SJSA1 (cell line): Measurements from ENCODE around the gene AGAP2. TPM values are rescaled to one million over a fixed set of nuclear protein-coding genes. Genes with fewer than 3 reads are reported as not detected.
A peak's percentile ranks its signal among the peaks of the same experiment; 100 is the strongest.

Source experiments
- DNase-seq, 2 experiments: peaks; one replicate each; pipeline ENCODE4 v3.0.0-alpha.2; 2015 to 2020; ENCODE audit warnings: low spot score in 2 of 2, low read depth in 1 of 2
- H3K27ac ChIP-seq: fragments of 250-450 bp; sonication (Bioruptor Pico); 2 replicates; pipeline ENCODE4 v1.5.1; 2020; ENCODE audit warnings: mild to moderate bottlenecking, moderate library complexity
- H3K27me3 ChIP-seq: fragments of 250-450 bp; sonication (Bioruptor Pico); replicated peaks from 2 replicates; pipeline ENCODE4 v1.5.1; 2020; ENCODE audit warnings: mild to moderate bottlenecking, moderate library complexity
- H3K36me3 ChIP-seq: fragments of 250-450 bp; sonication (Bioruptor Pico); 2 replicates; pipeline ENCODE4 v1.5.1; 2020; ENCODE audit warnings: mild to moderate bottlenecking
- H3K4me1 ChIP-seq: fragments of 250-450 bp; sonication (Bioruptor Pico); replicated peaks from 2 replicates; pipeline ENCODE4 v1.6.1; 2021; ENCODE audit warnings: mild to moderate bottlenecking
- H3K4me3 ChIP-seq: fragments of 250-450 bp; sonication (Bioruptor Pico); 2 replicates; pipeline ENCODE4 v1.5.1; 2020; ENCODE audit warnings: mild to moderate bottlenecking
- H3K9me3 ChIP-seq: fragments of 250-450 bp; sonication (Bioruptor Pico); replicated peaks from 2 replicates; pipeline ENCODE4 v1.5.1; 2020; ENCODE audit warnings: mild to moderate bottlenecking
- total RNA-seq: library from RNA; depleted of rRNA; stranded (reverse); fragments of >200 nt; shearing (Covaris generic); gene quantifications from 2 replicates; pipeline ENCODE4 v1.2.3, GENCODE V29; 2014

The AGAP2 gene
- total RNA-seq, 1 experiment from 2014 or later: 0.89 TPM

DNA sequence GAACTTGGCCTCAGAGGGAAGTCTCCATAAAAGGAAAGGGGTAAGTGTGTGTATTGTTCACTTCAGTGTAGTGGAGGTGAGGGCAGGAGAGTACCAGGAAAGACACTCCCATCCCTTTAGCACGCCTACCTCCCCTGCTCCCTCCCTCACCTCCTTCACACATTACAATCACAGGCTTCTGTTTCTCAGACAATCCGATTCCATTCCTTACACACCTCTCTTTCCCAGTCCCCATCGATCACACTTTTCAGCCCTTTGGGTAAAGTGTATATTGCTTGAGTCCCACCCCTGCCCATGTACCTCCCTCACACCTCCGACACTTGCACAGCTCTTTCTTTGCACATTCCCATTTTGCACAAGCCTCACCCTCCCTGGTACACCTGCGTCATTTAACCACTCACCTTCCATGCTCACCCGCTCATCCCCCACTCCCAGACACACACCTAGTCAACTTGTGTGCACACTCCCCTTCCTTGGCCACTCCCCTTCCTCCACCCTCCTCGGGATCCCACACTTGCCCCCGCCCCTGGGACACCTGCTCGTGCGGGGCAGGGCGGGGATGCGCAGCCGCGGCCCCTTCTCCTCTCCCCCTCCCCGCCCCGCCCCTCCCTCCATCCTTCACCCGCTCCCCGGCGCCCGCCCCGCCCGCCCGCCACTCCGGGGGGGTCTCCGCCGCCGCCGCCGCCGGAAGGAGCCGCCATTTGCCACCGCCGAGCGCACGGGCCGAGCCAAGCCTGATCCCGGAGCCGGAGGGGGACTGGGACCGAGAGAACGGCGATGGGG, 16.1 kb upstream of the AGAP2 start, which contains the start of gene MARCHF9:
MARCHF9 (plus strand) TSS at position 693 of the 783 bp plus-strand sequence. CDS start 426 bp downstream, outside the sequence.
- Histone ChIP-seq H3K4me3 (peak within 1 kb of the TSS; percentile 41), H3K4me1 (peaks cover 41% of the 10 kb centered on the region), H3K27me3 (peaks cover 28% of the 10 kb centered on the region), H3K36me3 (peaks cover 37% of the 10 kb centered on the region), H3K9me3 (no peaks in the 10 kb centered on the region), H3K27ac (no peak within 1 kb of the TSS)
- DNase-seq: peak; percentile 91 to 99

DNA sequence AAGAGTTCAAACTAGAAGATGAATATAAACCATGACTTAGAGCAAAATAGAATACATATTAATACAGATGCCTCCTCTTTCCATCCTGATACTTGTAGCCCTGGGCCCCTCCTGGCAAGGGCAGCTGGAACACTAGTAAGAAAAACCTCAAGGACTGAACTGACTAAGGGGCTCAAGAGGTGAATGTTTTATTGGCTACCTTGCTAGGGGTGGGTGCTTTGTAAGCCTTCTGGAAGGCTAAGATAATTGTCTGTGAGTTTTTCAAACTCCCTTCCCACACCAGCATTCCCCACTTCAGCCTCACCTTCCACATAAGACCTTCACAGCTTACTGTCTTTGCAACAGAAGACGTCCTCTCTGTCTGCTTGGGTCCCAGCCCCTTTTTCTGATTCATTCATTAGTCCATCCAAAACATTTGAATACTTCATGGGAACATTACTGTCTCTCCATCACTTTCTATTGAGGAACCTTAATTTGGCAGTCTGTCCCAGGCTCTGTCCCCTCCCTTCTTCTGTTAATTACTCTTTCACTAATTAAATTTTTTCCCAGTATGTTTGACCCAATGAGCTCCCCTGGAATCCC, 15.3 kb upstream of the AGAP2 start:
- peaks cover 41% of the 10 kb centered on the region for H3K4me1 ChIP-seq
- H3K9me3 ChIP-seq: no peaks in the 10 kb centered on the region
- H3K27ac ChIP-seq: no peak overlapping the region
- no peak overlapping the region for H3K4me3 ChIP-seq
- DNase-seq: no peak
- H3K36me3 ChIP-seq: peaks cover 41% of the 10 kb centered on the region
- H3K27me3 ChIP-seq: peaks cover 26% of the 10 kb centered on the region

DNA sequence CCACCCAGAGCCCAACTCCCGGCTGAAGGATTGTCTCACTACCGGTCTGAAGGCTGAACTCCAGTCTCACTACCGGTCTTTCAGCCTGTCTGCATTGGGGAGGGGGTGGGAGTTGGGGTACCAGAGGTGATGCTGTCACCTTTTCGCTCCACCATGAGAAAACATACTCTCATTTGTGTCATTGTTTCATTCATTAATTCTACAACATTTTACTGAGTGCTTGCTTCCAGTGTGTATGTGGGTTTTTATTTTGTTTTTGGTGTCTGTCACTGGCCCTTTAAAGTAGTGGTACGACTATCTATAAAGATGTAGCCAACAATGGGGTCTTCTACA, 14.1 kb upstream of the AGAP2 start:
- DNase-seq: no peak
- peak overlapping the region; percentile 27 for H3K27ac ChIP-seq
- peaks cover 42% of the 10 kb centered on the region for H3K36me3 ChIP-seq
- H3K9me3 ChIP-seq: no peaks in the 10 kb centered on the region
- H3K4me3 ChIP-seq: peak overlapping the region; percentile 59
- H3K4me1 ChIP-seq: peaks cover 41% of the 10 kb centered on the region
- peaks cover 26% of the 10 kb centered on the region for H3K27me3 ChIP-seq

DNA sequence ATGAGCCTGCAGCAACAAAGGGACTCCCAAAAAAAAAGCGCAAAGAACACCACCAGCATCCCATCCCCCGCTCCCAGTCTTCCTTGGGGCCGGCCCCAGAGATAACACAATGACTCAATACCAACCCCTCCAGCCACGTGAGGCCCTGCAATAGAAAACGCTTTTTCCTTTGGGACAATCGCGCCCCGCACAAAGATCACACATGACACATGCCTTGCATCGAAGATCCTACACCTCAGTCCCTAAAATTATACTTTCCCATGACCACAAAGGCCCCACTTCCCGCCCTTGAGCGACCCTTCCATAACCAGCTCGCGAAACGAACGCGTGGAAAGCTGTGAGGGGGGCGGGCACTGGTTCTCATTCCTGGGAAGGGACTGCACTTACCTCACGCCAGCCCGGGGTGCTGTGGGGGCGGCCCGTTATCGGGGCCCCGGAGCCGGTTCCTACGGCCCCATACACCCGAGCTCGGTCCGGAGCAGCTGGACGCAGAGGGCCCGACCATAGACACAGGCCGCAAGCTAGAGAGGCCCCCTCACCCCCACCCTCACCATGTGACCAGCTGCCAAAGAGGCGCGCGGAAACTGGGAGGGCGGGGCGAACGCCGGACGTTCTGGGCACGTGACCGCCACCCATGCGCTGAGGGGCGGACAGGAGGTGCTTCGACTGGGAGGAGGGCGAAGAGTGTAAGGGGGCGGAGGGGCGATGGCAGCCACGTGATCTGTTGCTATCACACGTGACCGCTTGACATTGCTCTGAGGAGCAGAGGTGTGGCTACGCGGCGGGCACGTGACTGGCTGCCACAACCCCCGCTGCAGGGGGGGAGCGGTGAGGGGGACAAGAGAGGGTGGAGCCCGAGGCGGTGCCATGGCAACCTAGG, 13.5 kb upstream of the AGAP2 start, which contains the start of gene CDK4:
CDK4 (minus strand) TSS at position 523 of the 880 bp plus-strand sequence. CDS start 593 bp downstream, outside the sequence.
- no peaks in the 10 kb centered on the region for H3K9me3 ChIP-seq
- H3K27ac ChIP-seq: peak within 1 kb of the TSS; percentile 90
- H3K4me3 ChIP-seq: peak within 1 kb of the TSS; percentile 59
- peaks cover 48% of the 10 kb centered on the region for H3K36me3 ChIP-seq
- H3K4me1 ChIP-seq: peaks cover 41% of the 10 kb centered on the region
- DNase-seq: peak; percentile 100
- peaks cover 26% of the 10 kb centered on the region for H3K27me3 ChIP-seq

DNA sequence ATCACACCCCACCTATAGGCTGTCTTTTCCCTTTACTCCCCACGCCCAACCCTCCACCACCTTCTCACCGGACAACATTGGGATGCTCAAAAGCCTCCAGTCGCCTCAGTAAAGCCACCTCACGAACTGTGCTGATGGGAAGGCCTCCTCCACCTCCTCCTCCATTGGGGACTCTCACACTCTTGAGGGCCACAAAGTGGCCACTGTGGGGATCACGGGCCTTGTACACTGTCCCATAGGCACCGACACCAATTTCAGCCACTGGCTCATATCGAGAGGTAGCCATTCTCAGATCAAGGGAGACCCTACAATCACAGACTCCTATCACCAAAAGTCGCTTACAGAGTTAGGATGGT, 12.9 kb upstream of the AGAP2 start:
- H3K36me3 ChIP-seq: peaks cover 54% of the 10 kb centered on the region
- H3K4me3 ChIP-seq: peak overlapping the region; percentile 59
- DNase-seq: peak in 1 of 2 experiments; percentile 95
- H3K4me1 ChIP-seq: peaks cover 42% of the 10 kb centered on the region
- peaks cover 23% of the 10 kb centered on the region for H3K27me3 ChIP-seq
- H3K9me3 ChIP-seq: no peaks in the 10 kb centered on the region
- peak overlapping the region; percentile 90 for H3K27ac ChIP-seq

DNA sequence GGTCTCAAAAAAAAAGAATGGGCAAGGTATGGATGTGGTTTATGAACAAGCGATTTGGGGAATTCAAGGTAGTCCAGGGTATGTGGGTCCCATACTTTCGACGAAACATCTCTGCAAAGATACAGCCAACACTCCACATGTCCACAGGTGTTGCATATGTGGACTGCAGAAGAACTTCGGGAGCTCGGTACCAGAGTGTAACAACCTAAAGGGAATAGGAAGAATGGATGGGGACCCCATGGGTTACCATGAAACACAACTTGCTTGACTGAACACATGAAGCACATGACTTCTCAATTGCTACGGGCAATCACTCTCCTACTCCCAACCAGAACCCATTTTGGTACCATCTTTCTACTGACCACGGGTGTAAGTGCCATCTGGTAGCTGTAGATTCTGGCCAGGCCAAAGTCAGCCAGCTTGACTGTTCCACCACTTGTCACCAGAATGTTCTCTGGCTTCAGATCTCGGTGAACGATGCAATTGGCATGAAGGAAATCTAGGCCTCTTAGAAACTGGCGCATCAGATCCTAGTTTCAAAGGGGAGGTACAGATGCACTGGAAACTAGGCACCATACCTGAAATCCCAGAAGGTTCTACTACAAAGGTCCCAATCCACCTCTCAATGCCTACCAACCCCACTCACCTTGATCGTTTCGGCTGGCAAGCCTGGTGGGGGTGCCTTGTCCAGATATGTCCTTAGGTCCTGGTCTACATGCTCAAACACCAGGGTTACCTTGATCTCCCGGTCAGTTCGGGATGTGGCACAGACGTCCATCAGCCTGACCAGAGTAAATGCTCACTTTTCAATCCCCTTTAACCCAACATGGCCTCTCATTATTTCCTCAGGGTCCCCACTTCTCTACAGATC, 12.3 kb upstream of the AGAP2 start:
- peak; percentile 74 to 95 for DNase-seq
- Histone ChIP-seq H3K4me1 (peaks cover 44% of the 10 kb centered on the region), H3K9me3 (no peaks in the 10 kb centered on the region), H3K4me3 (peak overlapping the region; percentile 59), H3K27me3 (peaks cover 17% of the 10 kb centered on the region), H3K36me3 (peaks cover 60% of the 10 kb centered on the region), H3K27ac (peak overlapping the region; percentile 90)

DNA sequence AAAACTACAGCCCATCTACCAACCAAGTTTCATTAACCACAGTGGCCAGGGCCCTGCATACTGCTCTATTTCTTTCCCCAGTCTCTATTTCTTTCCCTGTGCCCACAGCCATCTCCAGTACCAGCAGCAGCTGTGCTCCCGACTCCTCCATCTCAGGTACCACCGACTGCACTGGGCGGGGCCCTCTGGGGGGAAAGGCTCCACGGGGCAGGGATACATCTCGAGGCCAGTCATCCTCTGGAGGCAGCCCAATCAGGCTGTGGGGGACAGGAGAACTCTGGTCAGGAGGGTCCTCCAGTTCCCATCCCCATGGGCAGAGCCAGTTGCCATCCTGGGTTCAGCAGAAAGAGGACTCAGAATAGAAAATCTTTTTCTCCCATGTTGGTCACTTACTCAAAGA, 10.5 kb upstream of the AGAP2 start:
- peak in 1 of 2 experiments; percentile 96 for DNase-seq
- no peak overlapping the region for H3K4me3 ChIP-seq
- peaks cover 48% of the 10 kb centered on the region for H3K4me1 ChIP-seq
- peaks cover 69% of the 10 kb centered on the region for H3K36me3 ChIP-seq
- H3K27ac ChIP-seq: no peak overlapping the region
- peaks cover 11% of the 10 kb centered on the region for H3K27me3 ChIP-seq
- H3K9me3 ChIP-seq: no peaks in the 10 kb centered on the region

DNA sequence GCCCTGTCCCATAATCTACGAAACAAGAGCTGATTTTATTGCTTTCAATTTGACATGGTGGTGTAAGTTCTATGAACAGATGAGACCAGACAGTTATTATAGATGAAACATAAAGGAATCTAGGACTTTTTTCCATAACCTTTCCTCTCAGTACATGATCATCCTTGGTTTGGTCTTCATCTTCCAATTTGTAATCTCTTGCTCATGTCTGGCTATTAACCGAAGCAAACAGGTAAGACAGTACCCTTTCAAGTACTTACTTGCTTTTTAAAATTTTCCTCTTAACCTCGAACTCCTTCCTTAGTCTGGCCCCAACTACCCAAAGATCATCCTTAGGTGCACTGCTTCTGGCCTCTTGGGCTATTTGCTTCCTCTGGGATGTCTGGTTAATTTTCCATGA, 7.5 kb upstream of the AGAP2 start:
- Histone ChIP-seq H3K36me3 (peaks cover 60% of the 10 kb centered on the region), H3K4me3 (no peak overlapping the region; the same call in 1 of the 2 replicates), H3K9me3 (no peaks in the 10 kb centered on the region), H3K4me1 (peaks cover 30% of the 10 kb centered on the region), H3K27ac (no peak overlapping the region), H3K27me3 (peaks cover 31% of the 10 kb centered on the region)
- no peak for DNase-seq

DNA sequence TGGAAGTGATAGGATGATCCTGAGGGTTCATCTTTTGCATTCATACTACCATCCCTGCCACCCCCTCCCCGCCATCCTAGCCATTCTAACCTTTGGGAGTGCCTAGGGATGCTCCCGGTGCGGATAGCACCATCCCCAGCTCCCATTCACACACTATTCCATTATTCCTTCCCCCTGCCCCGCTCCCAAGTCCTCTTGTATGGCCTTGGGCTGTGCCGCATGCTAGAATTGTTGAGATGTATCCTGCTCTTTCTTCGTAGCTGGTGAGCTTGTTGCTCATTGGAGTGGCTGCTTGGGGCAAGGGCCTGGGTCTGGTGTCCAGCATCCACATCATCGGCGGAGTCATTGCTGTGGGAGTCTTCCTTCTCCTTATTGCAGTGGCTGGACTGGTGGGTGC, 6.9 kb upstream of the AGAP2 start:
- peaks cover 24% of the 10 kb centered on the region for H3K4me1 ChIP-seq
- peak overlapping the region; percentile 88 for H3K27ac ChIP-seq
- H3K4me3 ChIP-seq: peak overlapping the region; percentile 50
- no peak for DNase-seq
- no peaks in the 10 kb centered on the region for H3K9me3 ChIP-seq
- peaks cover 54% of the 10 kb centered on the region for H3K36me3 ChIP-seq
- peaks cover 36% of the 10 kb centered on the region for H3K27me3 ChIP-seq

DNA sequence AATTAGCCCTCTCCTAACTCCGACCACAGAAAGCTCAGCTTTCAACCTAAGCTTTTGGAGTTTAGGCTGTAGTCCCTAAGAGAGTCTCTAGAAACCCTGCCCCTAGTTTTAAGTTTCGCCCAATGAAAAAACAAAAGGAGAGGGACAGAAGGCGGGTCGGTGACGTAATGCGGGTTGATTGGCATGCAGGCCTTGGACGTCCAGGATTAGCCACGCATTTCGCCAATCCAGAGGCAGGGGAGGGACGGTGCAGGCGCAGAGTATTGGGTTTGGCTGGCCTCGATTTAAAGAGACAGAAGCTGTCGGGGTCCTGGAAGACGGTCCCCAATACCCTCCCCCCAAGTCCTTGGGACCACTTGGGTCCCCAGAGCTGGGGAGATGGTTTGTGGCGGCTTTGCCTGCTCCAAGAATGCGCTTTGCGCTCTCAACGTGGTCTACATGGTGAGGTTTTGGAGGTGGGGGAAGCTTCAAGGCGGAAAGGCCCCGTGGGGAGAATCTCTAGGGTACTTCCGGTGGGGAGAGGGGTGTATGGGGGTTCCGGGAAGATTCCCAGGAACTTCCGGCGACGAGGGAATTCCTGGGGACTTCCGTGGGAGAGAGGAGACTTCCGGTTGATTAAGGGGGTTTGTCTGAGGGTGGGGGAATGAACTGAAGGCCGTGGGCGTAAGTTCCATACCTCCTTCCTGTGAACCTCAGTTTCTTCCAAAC, 6.4 kb upstream of the AGAP2 start, which contains the start of gene TSPAN31:
TSPAN31 (plus strand) TSS at position 263 of the 708 bp plus-strand sequence; CDS start at position 379, 116 bp downstream.
- Histone ChIP-seq H3K27ac (peak within 1 kb of the TSS; percentile 88), H3K9me3 (no peaks in the 10 kb centered on the region), H3K4me1 (peaks cover 24% of the 10 kb centered on the region), H3K36me3 (peaks cover 50% of the 10 kb centered on the region), H3K4me3 (peak within 1 kb of the TSS; percentile 50), H3K27me3 (peaks cover 42% of the 10 kb centered on the region)
- DNase-seq: peak in 1 of 2 experiments; percentile 100

DNA sequence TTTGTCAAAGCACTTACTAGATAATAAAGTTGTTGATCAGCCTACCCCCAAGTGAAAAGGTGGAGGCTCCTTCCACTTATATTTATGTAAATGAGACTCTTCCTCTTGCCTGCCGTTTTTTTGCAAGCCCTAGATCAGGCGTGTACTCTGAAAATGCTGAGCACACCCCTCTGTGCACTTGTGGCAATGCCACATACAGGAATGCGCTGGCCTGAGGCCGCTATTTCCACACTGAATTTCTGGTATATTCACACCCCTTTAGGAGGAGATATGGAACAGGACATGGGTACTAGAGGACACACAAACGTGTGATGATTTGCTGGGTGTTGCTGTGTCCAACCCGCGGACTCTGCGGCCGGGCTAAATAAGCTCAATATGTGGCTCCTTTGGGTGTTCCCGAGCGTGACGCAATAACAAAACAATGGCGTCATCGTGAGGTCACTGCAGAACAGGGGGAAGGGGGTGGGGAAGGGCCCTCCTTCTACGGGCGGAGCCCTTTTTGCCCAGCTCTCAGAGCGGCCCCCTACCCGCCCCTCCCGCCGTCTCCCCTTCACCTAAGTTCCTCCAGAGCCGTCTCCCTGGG, 5.7 kb upstream of the AGAP2 start:
- DNase-seq: no peak
- H3K27me3 ChIP-seq: peaks cover 48% of the 10 kb centered on the region
- H3K4me3 ChIP-seq: peak overlapping the region; percentile 50
- H3K9me3 ChIP-seq: no peaks in the 10 kb centered on the region
- H3K36me3 ChIP-seq: peaks cover 44% of the 10 kb centered on the region
- peak overlapping the region; percentile 88 for H3K27ac ChIP-seq
- peaks cover 24% of the 10 kb centered on the region for H3K4me1 ChIP-seq

DNA sequence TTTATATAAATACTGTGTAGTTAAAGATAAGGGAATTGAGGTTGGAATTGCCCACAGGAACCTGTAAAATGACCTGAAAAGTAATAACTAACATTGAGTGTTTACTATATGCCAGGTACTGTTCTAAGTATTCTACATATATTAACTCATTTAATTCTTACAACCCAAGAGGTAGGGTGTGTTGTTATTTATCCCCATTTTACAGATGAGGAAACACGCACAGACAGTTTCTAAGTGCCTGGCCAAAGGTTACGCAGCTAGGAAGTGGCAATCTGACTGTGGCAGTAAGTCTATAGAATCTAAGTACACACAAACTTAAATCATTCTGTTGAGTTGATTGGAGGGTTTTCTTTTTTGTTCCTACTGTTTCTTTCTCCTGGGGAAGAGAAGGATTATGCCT, 5.2 kb upstream of the AGAP2 start:
- Histone ChIP-seq H3K27me3 (peaks cover 54% of the 10 kb centered on the region), H3K36me3 (peaks cover 39% of the 10 kb centered on the region), H3K27ac (no peak overlapping the region), H3K4me1 (peaks cover 24% of the 10 kb centered on the region), H3K9me3 (no peaks in the 10 kb centered on the region), H3K4me3 (peak overlapping the region; percentile 50)
- peak in 1 of 2 experiments; percentile 69 for DNase-seq
